Measurements from ENCODE around the gene PAQR4.

GRCh38 chr16:3001316-3001715 lies 32.2 kb downstream of the PAQR4 start:
- TF ChIP-seq CTCF (IDR thresholded peaks at IDR 0.05) (no peak), EP300 (IDR thresholded peaks at IDR 0.05) (no peak), POLR2A (IDR thresholded peaks at IDR 0.05) (no peak)
